Adrenal gland (tissue), 5 donors: ENCODE measurements around the gene SLC28A1.

ENCODE experiments used
- CTCF ChIP-seq, 6 experiments: fragments of 450-650 bp in 4 of 6; fragments of 200-600 bp in 2 of 6; sonication (generic) in 1 of 6; IDR thresholded peaks; 1 replicate in 5 of 6; 2 replicates in 1 of 6; pipeline versions ENCODE4 v1.5.1 to v1.8.0; 2016 to 2021; ENCODE audit warnings: antibody characterized with exemption in 6 of 6, mild to moderate bottlenecking in 2 of 6, moderate library complexity in 1 of 6
- POLR2A ChIP-seq, 2 donors: fragments of 450-650 bp; IDR thresholded peaks; one replicate each; pipeline ENCODE4 v1.6.1; 2017; ENCODE audit warnings: antibody characterized with exemption in 2 of 2, mild to moderate bottlenecking in 2 of 2, moderate library complexity in 1 of 2
- donor health status: DM: no; HTN: no; CAD: no.

GRCh38 chr15:84876269-84876668, 8.2 kb upstream of the SLC28A1 start:
- no peak for TF ChIP-seq CTCF (IDR thresholded peaks at IDR 0.05)
- no peak for TF ChIP-seq POLR2A (IDR thresholded peaks at IDR 0.05)
